Smooth muscle cell (in vitro differentiated cells): Measurements from ENCODE around the gene CH25H. TPM values are rescaled to one million over a fixed set of nuclear protein-coding genes. Genes with fewer than 3 reads are reported as not detected.
A peak's percentile ranks its signal among the peaks of the same experiment; 100 is the strongest.

Experiments
- DNase-seq: peaks from one replicate; lab custom pipeline; 2025; ENCODE audit not compliant: unreplicated experiment; lab: John Stamatoyannopoulos, UW
- H2AFZ ChIP-seq: fragments of 200-600 bp; sonication (generic); 2 replicates; pipeline ENCODE4 v1.6.0; 2016; ENCODE audit warnings: antibody characterized with exemption, low read depth, mild to moderate bottlenecking
- H3F3A ChIP-seq: fragments of 200-600 bp; sonication (generic); 2 replicates; pipeline ENCODE4 v1.6.0; 2017; ENCODE audit warnings: antibody characterized with exemption, low read depth
- H3K27ac ChIP-seq: fragments of 200-600 bp; sonication (generic); 2 replicates; pipeline ENCODE4 v1.5.1; 2016; ENCODE audit warnings: low read depth, mild to moderate bottlenecking
- H3K27me3 ChIP-seq: fragments of 200-600 bp; sonication (generic); 2 replicates; pipeline ENCODE4 v1.6.1; 2016; ENCODE audit warnings: low read depth, mild to moderate bottlenecking
- H3K36me3 ChIP-seq: fragments of 200-600 bp; sonication (generic); 2 replicates; pipeline ENCODE4 v1.5.1; 2016; ENCODE audit warnings: low read depth
- H3K4me1 ChIP-seq: fragments of 200-600 bp; sonication (generic); 2 replicates; pipeline ENCODE4 v1.5.1; 2016; ENCODE audit warnings: low read depth
- H3K4me2 ChIP-seq: fragments of 200-600 bp; sonication (generic); 2 replicates; pipeline ENCODE4 v1.6.0; 2016; ENCODE audit warnings: mild to moderate bottlenecking
- H3K4me3 ChIP-seq: fragments of 200-600 bp; sonication (generic); 2 replicates; pipeline ENCODE4 v1.5.1; 2016; ENCODE audit warnings: mild to moderate bottlenecking
- H3K79me2 ChIP-seq: fragments of 200-600 bp; sonication (generic); 2 replicates; pipeline ENCODE4 v1.6.0; 2016; ENCODE audit warnings: low read depth, mild to moderate bottlenecking
- H3K9ac ChIP-seq: fragments of 200-600 bp; sonication (generic); 2 replicates; pipeline ENCODE4 v1.6.0; 2016; ENCODE audit warnings: low read depth
- H3K9me3 ChIP-seq: fragments of 200-600 bp; sonication (generic); replicated peaks from 2 replicates; pipeline ENCODE4 v1.5.1; 2016; ENCODE audit warnings: low read depth
- H4K20me1 ChIP-seq: fragments of 200-600 bp; sonication (generic); 2 replicates; pipeline ENCODE4 v1.6.0; 2016; ENCODE audit warnings: low read depth
- WGBS: methylation state at CpG from one replicate; pipeline ENCODE4 v1.1.7; 2016; ENCODE audit warnings: low lambda C conversion rate; 5-methylcytosine and 5-hydroxymethylcytosine counted together
- polyA plus RNA-seq: library from polyadenylated mRNA; unstranded; fragments of >200 nt; fragmentation: Nextera tagmentation; extraction: Ambion mirVana; gene quantifications from 2 replicates; pipeline ENCODE4 v1.2.1, GENCODE V29; 2016
- total RNA-seq: library from RNA; depleted of rRNA; stranded (reverse); fragments of >200 nt; gene quantifications from 2 replicates; pipeline ENCODE4 v1.2.3, GENCODE V29; 2014
- TF ChIP-seq, protein P1 (sequence below): fragments of 200-600 bp; sonication (generic); IDR thresholded peaks from 2 replicates; pipeline ENCODE4 v1.5.1; 2017; ENCODE audit warnings: borderline replicate concordance, mild to moderate bottlenecking, antibody characterized with exemption; ENCODE audit not compliant: insufficient read depth, poor library complexity, severe bottlenecking

CH25H gene
- total and polyA plus RNA-seq, 2 experiments from 2014 or later: not detected

DNA sequence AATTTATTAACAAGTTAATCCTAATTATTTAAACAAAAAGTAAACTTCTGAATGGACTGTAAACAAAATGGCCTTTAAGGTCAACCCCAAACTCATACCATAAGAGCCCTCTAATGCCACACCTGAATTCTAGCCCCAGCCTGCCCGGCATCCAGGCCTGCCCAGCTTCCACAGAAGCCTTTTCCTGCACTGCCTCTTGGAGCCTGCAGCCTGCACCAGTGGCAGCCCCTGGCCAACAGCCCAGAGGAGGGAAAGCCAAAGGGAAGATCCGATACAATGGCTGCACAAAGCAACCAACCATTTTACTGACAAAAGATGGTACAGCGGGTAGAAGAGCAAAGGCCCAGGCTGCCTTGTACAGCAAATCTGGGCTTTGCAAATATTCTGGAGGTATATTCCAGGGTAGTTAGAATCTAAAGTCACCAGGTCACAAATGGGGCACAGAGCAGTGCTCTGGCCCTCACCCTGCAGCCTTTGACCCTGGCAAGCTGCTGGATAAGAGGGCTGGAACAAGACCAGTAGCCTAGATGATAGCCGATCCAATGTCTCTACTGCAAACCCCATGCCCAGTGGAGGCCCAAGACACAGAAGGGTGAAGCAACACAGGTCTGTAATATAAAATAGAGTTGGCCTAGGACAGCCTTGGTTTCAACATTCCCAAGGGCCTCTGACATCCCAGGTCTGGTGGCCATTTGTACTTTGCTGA lies 12.5 kb upstream of the CH25H start:
- no peaks in the 10 kb centered on the region for H3K4me1 ChIP-seq
- no peaks in the 10 kb centered on the region for H3K36me3 ChIP-seq
- 98% methylated on average over 4 of the region's 4 CpGs for WGBS
- H3K9ac ChIP-seq: no peak overlapping the region
- no peak overlapping the region for H3K27ac ChIP-seq
- DNase-seq: no peak
- no peak overlapping the region for H3K4me3 ChIP-seq
- H3K9me3 ChIP-seq: no peaks in the 10 kb centered on the region
- no peaks in the 10 kb centered on the region for H3K79me2 ChIP-seq
- H3K27me3 ChIP-seq: no peaks in the 10 kb centered on the region
- no peak overlapping the region for H3K4me2 ChIP-seq
- H2AFZ ChIP-seq: no peak overlapping the region
- TF ChIP-seq, protein P1, sequence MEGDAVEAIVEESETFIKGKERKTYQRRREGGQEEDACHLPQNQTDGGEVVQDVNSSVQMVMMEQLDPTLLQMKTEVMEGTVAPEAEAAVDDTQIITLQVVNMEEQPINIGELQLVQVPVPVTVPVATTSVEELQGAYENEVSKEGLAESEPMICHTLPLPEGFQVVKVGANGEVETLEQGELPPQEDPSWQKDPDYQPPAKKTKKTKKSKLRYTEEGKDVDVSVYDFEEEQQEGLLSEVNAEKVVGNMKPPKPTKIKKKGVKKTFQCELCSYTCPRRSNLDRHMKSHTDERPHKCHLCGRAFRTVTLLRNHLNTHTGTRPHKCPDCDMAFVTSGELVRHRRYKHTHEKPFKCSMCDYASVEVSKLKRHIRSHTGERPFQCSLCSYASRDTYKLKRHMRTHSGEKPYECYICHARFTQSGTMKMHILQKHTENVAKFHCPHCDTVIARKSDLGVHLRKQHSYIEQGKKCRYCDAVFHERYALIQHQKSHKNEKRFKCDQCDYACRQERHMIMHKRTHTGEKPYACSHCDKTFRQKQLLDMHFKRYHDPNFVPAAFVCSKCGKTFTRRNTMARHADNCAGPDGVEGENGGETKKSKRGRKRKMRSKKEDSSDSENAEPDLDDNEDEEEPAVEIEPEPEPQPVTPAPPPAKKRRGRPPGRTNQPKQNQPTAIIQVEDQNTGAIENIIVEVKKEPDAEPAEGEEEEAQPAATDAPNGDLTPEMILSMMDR: no peak
- H4K20me1 ChIP-seq: no peaks in the 10 kb centered on the region
- H3F3A ChIP-seq: no peaks in the 10 kb centered on the region

DNA sequence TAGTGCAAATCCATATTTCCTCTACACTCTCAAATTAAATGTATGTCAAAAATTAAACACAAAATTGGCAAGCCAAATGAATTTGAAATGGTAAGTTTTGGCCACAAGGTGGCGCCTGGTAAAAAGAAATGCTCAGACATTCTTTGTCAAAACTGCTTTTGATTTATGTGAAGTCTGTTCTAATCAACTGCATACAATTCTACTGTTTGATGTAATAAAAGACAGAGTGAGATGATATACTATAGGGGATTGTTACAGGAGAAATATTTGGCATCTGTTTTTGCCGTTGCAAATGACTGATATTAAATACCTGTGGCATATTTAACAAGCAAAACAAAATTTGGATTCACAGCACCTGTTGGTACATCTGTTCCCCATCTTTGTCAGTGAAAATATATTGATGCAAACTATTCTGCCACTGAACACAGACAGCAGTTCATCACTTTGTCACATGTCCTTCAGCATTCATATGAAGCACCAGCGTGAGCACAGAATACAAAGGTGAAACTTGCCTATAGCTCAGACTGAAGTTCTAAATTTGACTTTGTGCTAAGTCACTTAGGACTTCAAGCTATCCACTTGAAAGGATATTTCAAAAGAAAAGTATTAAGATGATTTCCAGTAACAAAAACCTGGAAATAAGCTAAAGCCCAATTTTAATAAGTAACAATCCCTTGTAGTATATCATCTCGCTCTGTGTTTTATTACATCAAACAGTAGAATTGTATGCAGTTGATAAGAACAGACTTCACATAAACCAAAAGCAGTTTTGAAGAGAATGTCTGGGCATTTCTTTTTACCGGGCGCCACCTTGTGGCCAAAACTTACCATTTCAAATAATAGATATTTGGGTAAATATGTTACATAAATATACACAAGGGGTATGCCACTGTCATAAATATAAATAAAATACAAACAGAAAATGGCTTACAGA lies 10.2 kb upstream of the CH25H start:
- H3K27ac ChIP-seq: no peak overlapping the region
- H3F3A ChIP-seq: no peaks in the 10 kb centered on the region
- H3K36me3 ChIP-seq: no peaks in the 10 kb centered on the region
- no peak for DNase-seq
- peak overlapping the region; percentile 14 for H3K4me3 ChIP-seq
- no peak overlapping the region for H2AFZ ChIP-seq
- no peaks in the 10 kb centered on the region for H3K79me2 ChIP-seq
- H3K4me1 ChIP-seq: no peaks in the 10 kb centered on the region
- H4K20me1 ChIP-seq: no peaks in the 10 kb centered on the region
- WGBS: 24% methylated on average over 6 of the region's 6 CpGs
- TF ChIP-seq, protein P1: peak; percentile 81
- no peak overlapping the region for H3K9ac ChIP-seq
- H3K9me3 ChIP-seq: no peaks in the 10 kb centered on the region
- H3K4me2 ChIP-seq: peak overlapping the region; percentile 52
- H3K27me3 ChIP-seq: no peaks in the 10 kb centered on the region

DNA sequence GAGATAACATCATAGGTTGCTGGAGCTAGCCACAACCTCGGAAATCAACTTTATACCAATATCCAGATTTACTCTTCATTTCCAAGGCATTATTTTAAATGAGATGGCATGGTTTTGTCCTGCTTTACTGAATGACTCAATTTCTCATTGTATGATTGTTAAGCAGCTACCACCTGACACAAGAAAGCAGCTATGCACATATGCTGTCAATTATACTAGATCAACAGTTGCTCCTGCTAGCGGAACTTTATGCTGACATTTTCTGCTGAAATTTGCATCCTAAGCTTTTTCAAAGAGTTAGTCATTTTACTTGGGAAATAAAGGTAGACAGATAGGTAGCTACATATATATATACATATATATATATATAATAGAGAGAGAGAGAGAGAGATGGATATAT lies 8.9 kb upstream of the CH25H start:
- Histone ChIP-seq H3K4me2 (no peak overlapping the region), H4K20me1 (no peaks in the 10 kb centered on the region), H3K27me3 (peaks cover 7% of the 10 kb centered on the region), H3F3A (no peaks in the 10 kb centered on the region), H2AFZ (no peak overlapping the region), H3K79me2 (no peaks in the 10 kb centered on the region), H3K27ac (peak overlapping the region; percentile 78), H3K9ac (no peak overlapping the region), H3K4me3 (no peak overlapping the region), H3K36me3 (no peaks in the 10 kb centered on the region), H3K9me3 (no peaks in the 10 kb centered on the region), H3K4me1 (no peaks in the 10 kb centered on the region)
- TF ChIP-seq, protein P1: no peak
- no peak for DNase-seq
- 93% methylated on average over 2 of the region's 2 CpGs for WGBS
